GM18499 (cell line): ENCODE results near the gene PTPRD.
"Not testable (repeated sequence)": the region's sequence is repeated elsewhere in the genome, so short reads cannot be mapped to it uniquely, and the experiment has no call there.

Source experiments
- ATAC-seq: cut with Tn5 transposase; IDR thresholded peaks from one replicate; pipeline ENCODE4 v1.9.1; 2021; ENCODE audit warnings: moderate number of reproducible peaks; ENCODE audit not compliant: insufficient read depth, unreplicated experiment

PTPRD gene

GRCh38 chr9:8980496-8981013 lies 1632.2 kb downstream of the PTPRD start:
- no peak for ATAC-seq

- no peak for ATAC-seq
These were observed 1634.5 kb downstream of the PTPRD start for GRCh38 chr9:8978334-8978733.

GRCh38 chr9:8968350-8968749 lies 1644.5 kb downstream of the PTPRD start:
- ATAC-seq = not testable (repeated sequence)

GRCh38 chr9:8963885-8964284 lies 1648.9 kb downstream of the PTPRD start:
- ATAC-seq = no peak

- ATAC-seq = no peak
These were observed 1650.7 kb downstream of the PTPRD start for GRCh38 chr9:8962084-8962483.

GRCh38 chr9:8961186-8961851 lies 1651.5 kb downstream of the PTPRD start:
- no peak for ATAC-seq

GRCh38 chr9:8960254-8960653 lies 1652.5 kb downstream of the PTPRD start:
- no peak for ATAC-seq

- ATAC-seq = no peak
These were observed 1654.4 kb downstream of the PTPRD start for GRCh38 chr9:8958358-8958757.

- ATAC-seq = no peak
These were observed 1657.5 kb downstream of the PTPRD start for GRCh38 chr9:8955315-8955714.

GRCh38 chr9:8946461-8946860 lies 1666.3 kb downstream of the PTPRD start:
- no peak for ATAC-seq

- ATAC-seq = no peak
These were observed 1669.4 kb downstream of the PTPRD start for GRCh38 chr9:8943392-8943791.

- ATAC-seq = no peak
These were observed 1672.2 kb downstream of the PTPRD start for GRCh38 chr9:8940650-8941049.

- ATAC-seq = no peak
These were observed 1686.3 kb downstream of the PTPRD start for GRCh38 chr9:8926461-8926860.

GRCh38 chr9:8924562-8924961 lies 1688.2 kb downstream of the PTPRD start:
- ATAC-seq = no peak

GRCh38 chr9:8920478-8921183 lies 1692.2 kb downstream of the PTPRD start:
- not testable (repeated sequence) for ATAC-seq

- ATAC-seq = no peak
These were observed 1694.7 kb downstream of the PTPRD start for GRCh38 chr9:8917956-8918739.

GRCh38 chr9:8916771-8917170 lies 1696.0 kb downstream of the PTPRD start:
- ATAC-seq = no peak

GRCh38 chr9:8907868-8908267 lies 1704.9 kb downstream of the PTPRD start:
- ATAC-seq = no peak

GRCh38 chr9:8905731-8906130 lies 1707.1 kb downstream of the PTPRD start:
- ATAC-seq = no peak

- no peak for ATAC-seq
These were observed 1707.9 kb downstream of the PTPRD start for GRCh38 chr9:8904771-8905515.
